Endothelial cell of umbilical vein (primary cell): Measurements from ENCODE around the gene WLS.
"Not testable (repeated sequence)": the region's sequence is repeated elsewhere in the genome, so short reads cannot be mapped to it uniquely, and the experiment has no call there.

ENCODE experiments used
- FOS ChIP-seq: IDR thresholded peaks from 2 replicates; pipeline ENCODE4 v1.6.1; 2011; ENCODE audit warnings: mild to moderate bottlenecking, low read length, moderate library complexity, borderline replicate concordance; ENCODE audit not compliant: insufficient read depth
- MYC ChIP-seq: IDR thresholded peaks from one replicate; pipeline ENCODE4 v1.6.1; 2011; ENCODE audit warnings: mild to moderate bottlenecking, low read depth, low read length
- POLR2A ChIP-seq: IDR thresholded peaks from 2 replicates; pipeline ENCODE4 v1.6.1; 2012; ENCODE audit warnings: low read depth, mild to moderate bottlenecking, control low read depth, low read length
- TF ChIP-seq, protein P1 (sequence below), 2 donors: IDR thresholded peaks; 1 replicate in 1 of 2; 2 replicates in 1 of 2; pipeline ENCODE4 v1.5.1; 2011; ENCODE audit warnings: low read length in 2 of 2, mild to moderate bottlenecking in 2 of 2, moderate library complexity in 2 of 2, control low read depth in 1 of 2, inconsistent platforms in 1 of 2, low read depth in 1 of 2; ENCODE audit not compliant: insufficient read depth in 1 of 2; ENCODE audit errors: extremely low read depth in 1 of 2

DNA sequence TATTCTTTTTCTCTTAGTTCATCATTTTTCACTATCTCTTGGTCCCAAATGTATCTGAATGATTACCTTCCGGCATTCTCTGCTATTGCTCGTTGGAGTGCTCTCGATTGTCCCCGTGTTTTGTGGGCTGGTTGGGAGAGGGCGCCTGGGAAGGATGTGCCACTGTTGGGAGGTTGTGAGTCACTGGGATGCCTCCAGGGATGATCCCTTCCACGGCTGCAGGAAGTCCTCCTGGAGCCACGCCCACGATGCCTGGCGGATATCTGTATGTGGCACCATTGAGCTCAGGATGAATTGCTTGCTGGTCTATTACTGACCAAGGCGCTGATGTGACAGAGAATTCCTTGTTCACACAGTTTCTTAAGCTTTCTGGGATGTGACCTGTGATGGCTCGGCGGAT lies 70.7 kb downstream of the WLS start:
- TF ChIP-seq, protein P1, sequence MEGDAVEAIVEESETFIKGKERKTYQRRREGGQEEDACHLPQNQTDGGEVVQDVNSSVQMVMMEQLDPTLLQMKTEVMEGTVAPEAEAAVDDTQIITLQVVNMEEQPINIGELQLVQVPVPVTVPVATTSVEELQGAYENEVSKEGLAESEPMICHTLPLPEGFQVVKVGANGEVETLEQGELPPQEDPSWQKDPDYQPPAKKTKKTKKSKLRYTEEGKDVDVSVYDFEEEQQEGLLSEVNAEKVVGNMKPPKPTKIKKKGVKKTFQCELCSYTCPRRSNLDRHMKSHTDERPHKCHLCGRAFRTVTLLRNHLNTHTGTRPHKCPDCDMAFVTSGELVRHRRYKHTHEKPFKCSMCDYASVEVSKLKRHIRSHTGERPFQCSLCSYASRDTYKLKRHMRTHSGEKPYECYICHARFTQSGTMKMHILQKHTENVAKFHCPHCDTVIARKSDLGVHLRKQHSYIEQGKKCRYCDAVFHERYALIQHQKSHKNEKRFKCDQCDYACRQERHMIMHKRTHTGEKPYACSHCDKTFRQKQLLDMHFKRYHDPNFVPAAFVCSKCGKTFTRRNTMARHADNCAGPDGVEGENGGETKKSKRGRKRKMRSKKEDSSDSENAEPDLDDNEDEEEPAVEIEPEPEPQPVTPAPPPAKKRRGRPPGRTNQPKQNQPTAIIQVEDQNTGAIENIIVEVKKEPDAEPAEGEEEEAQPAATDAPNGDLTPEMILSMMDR (IDR thresholded peaks at IDR 0.05; ENCODE audit: extremely low read depth in 1 of 2, insufficient read depth in 1 of 2, low read depth in 1 of 2, low read length in 2 of 2), result not testable (repeated sequence)
- not testable (repeated sequence) for TF ChIP-seq MYC, POLR2A, FOS
